NCI-H1105 treated with DMSO at 0.1 percent for 48 hours (cell line): ENCODE results near the gene ROPN1.
A peak's percentile ranks its signal among the peaks of the same experiment; 100 is the strongest.

Experiments
- DNase-seq: peaks from one replicate; lab custom pipeline; 2025; lab: John Stamatoyannopoulos, UW

Gene ROPN1

GRCh38 chr3:123948449-123948848 is 43.5 kb downstream of the ROPN1 start:
- DNase-seq: no peak

DNA sequence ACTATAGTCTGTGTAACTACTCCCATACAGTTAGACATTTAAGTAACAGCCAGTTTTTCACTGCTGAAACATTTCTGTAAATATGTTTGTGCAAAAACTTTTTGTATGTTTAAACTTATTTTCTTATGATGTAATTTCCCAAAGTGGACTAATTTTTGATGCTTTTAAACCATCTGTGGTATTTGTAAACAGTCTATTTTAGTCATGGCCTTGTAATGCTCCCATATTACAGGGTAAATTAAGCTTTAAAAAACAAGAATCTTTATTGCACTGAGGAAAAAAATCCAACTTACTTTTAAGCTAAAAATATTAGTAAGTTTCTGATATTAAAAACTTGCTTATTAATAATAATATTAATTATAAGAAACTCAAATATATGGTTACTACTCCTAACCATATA is 44.4 kb downstream of the ROPN1 start:
- no peak for DNase-seq

DNA sequence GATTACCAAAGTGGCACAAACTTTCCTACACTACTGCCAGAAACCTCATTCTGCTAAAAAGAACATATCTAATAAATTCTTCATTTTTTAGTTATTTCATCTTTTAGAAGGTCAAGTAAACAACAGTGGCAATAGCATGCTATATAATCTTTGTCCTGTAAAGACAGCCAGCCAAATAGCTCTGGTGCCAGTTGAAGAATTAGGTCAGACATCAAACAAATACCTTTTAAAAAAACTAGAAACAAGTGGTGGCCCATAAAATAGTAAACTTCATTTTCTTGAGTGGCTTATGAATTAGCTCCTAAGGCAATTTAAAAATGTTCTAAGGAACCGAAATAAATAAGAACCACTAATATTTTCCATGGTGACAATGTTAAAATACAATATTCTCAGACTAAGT is 50.4 kb downstream of the ROPN1 start:
- no peak for DNase-seq

- DNase-seq: peak; percentile 65
Measured at GRCh38 chr3:123941121-123941520, 50.8 kb downstream of the ROPN1 start.

DNA sequence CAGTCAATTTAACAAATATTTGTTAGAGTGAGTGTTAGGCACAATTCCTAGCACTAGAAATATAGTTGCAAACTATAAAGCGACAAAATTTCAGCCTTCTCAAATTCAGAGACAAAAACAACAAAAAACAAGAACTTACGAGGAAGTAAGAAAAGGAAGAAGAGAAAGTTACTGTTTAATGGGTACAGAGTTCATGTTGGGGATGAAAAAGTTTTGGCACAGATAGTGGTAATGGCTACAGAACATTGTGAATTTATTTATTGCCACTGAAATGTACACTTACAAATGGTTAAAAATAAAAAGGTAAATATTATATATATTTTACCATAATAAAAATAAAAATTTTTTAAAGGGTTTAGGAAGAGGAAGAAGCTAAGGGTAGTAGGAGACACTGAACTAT is 52.2 kb downstream of the ROPN1 start:
- DNase-seq: no peak

DNA sequence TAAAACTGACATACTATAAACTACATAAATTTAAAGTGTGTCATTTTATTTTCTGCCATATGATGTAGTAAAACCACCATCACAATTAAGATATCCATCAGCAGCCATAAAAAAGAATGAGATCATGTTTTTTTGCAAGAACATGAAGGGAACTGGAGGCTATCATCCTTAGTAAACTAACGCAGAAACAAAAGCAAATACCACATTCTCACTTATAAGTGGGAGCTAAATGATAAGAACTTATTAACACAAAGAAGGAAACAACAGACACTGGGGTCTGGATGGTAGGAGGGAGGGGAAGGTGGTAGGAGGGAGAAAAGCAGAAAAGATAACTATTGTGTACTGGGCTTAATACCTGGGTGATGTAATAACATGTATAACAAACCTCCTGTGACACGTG is 55.5 kb downstream of the ROPN1 start:
- DNase-seq: no peak

DNA sequence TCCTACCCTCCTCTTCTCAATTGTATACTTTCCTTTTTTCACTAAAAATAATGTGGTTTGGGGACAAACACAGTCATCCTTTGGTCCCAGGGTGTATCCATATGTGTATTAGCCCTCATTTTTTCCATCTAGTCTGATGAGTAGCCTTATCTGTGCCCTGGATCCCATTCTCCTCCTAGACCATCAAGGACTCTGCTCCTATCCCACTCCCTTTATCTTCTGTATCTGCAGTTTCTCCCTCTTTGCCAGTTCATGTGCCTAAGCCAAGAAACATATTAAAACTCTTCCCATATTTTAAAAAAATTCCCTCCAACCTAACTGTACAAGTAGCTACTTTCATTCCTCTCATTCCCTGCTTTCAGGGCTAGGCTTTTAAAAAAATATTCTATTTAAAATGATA is 56.1 kb downstream of the ROPN1 start:
- DNase-seq: no peak

DNA sequence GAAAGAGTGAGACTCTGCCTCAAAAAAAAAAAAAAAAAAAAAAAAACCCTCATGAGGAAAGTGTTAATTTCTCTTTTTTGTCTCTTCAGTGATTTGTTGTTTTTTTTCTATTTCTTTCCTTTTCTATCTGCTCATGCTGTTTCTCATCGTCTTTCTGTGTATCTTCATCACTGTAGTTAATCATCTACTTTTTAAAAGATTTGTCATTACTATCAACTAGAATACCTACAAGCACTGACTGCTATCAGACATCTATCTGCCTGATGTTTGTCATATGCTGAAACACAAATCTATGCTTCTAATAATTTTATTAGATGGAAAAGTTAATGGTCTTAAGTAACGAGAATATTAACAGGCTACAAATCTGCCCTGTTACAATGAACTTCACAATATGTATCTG is 57.7 kb downstream of the ROPN1 start:
- DNase-seq: no peak

- DNase-seq: no peak
Measured at GRCh38 chr3:123930445-123930844, 61.5 kb downstream of the ROPN1 start.

- no peak for DNase-seq
Measured at GRCh38 chr3:123929325-123929724, 62.6 kb downstream of the ROPN1 start.

DNA sequence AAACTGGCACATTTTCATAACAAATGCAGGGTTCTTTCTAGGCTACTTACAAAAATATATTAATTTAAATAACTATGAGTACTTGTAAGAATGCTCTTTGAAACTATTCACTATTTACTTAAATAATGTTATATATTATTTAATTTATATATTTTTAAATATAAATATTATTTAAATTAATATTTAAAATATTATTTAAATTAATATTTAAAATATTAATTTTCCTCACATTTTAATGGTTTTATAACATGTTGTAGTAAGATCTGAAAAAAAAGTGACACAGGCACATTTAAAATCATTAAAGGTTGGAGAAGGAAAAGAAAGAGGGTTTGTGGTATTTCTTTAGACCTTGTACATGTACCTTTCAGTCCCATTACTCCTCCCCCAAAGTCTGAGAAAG is 65.5 kb downstream of the ROPN1 start:
- DNase-seq: no peak

- no peak for DNase-seq
Measured at GRCh38 chr3:123920868-123921267, 71.1 kb downstream of the ROPN1 start.

- no peak for DNase-seq
Measured at GRCh38 chr3:123920383-123920782, 71.5 kb downstream of the ROPN1 start.

DNA sequence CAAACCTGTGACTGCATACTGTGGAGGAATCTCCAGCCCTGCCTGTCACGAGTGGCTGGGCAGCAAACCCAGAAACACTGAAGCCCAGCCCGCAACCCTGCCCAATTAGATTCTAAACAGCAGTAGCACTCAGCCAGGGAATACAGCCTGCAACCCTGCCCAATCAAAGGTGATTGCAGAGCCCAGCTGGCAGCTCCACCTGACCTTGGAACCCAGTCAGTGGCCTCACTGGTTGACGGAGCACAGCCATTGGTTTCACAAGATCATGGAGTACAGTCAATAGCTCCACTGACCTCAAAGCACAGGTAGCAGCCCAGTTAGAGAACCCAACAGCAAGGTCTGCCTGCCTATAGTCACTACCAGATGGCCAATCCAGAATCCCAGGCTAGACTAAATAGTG is 72.6 kb downstream of the ROPN1 start:
- no peak for DNase-seq
